Mesendoderm (in vitro differentiated cells): ENCODE measurements around the gene HCN3.

Experiments used
- DNase-seq: peaks from one replicate; pipeline ENCODE4 v3.0.0; 2013
- H2AK5ac ChIP-seq: 2 replicates; pipeline ENCODE4 v1.6.1; 2013; ENCODE audit warnings: low read length, inconsistent platforms
- H2BK120ac ChIP-seq: 2 replicates; pipeline ENCODE4 v1.6.1; 2013; ENCODE audit warnings: low read depth, mild to moderate bottlenecking, low read length, moderate library complexity, mixed read lengths
- H2BK15ac ChIP-seq: replicated peaks from 2 replicates; pipeline ENCODE4 v1.6.1; 2013; ENCODE audit warnings: low read depth, mild to moderate bottlenecking, moderate library complexity
- H2BK5ac ChIP-seq: 2 replicates; pipeline ENCODE4 v1.6.1; 2013; ENCODE audit warnings: low read length, inconsistent platforms
- H3K18ac ChIP-seq: 2 replicates; pipeline ENCODE4 v1.6.1; 2013; ENCODE audit warnings: mild to moderate bottlenecking, low read length, mixed read lengths
- H3K23ac ChIP-seq: one replicate; pipeline ENCODE4 v1.6.1; 2013; ENCODE audit warnings: low read length
- H3K27ac ChIP-seq: 2 replicates; pipeline ENCODE4 v1.5.1; 2013; ENCODE audit warnings: low read depth, mild to moderate bottlenecking, inconsistent platforms, low read length, moderate library complexity
- H3K27me3 ChIP-seq: 2 replicates; pipeline ENCODE4 v1.6.1; 2013; ENCODE audit warnings: low read length, control low read depth, mild to moderate bottlenecking, inconsistent platforms; ENCODE audit not compliant: insufficient read depth, poor library complexity
- H3K36me3 ChIP-seq: 2 replicates; pipeline ENCODE4 v1.6.1; 2013; ENCODE audit warnings: low read length, inconsistent platforms; ENCODE audit not compliant: control insufficient read depth, insufficient read depth
- H3K4ac ChIP-seq: one replicate; pipeline ENCODE4 v1.6.1; 2013; ENCODE audit warnings: low read depth, mild to moderate bottlenecking, low read length, moderate library complexity
- H3K4me1 ChIP-seq: 2 replicates; pipeline ENCODE4 v1.6.1; 2013; ENCODE audit warnings: low read depth, low read length, inconsistent platforms; ENCODE audit not compliant: control insufficient read depth
- H3K4me2 ChIP-seq: 2 replicates; pipeline ENCODE4 v1.6.1; 2013; ENCODE audit warnings: low read length
- H3K4me3 ChIP-seq: 2 replicates; pipeline ENCODE4 v1.5.1; 2013; ENCODE audit warnings: mild to moderate bottlenecking, low read length
- H3K56ac ChIP-seq: one replicate; pipeline ENCODE4 v1.6.1; 2013; ENCODE audit warnings: low read length
- H3K79me1 ChIP-seq: 2 replicates; pipeline ENCODE4 v1.6.1; 2013; ENCODE audit warnings: low read length, inconsistent platforms
- H3K79me2 ChIP-seq: 2 replicates; pipeline ENCODE4 v1.6.1; 2013; ENCODE audit warnings: mild to moderate bottlenecking, low read length; ENCODE audit not compliant: control insufficient read depth, insufficient read depth
- H3K9ac ChIP-seq: 2 replicates; pipeline ENCODE4 v1.6.1; 2013; ENCODE audit warnings: low read length, inconsistent platforms
- H4K5ac ChIP-seq: one replicate; pipeline ENCODE4 v1.6.1; 2013; ENCODE audit warnings: low read length
- H4K8ac ChIP-seq: one replicate; pipeline ENCODE4 v1.6.1; 2013; ENCODE audit warnings: low read depth, mild to moderate bottlenecking, control low read depth, low read length, moderate library complexity
- WGBS: extraction: QIAGEN DNeasy Blood & Tissue Kit; methylation state at CpG from one replicate; pipeline ENCODE4 v1.1.7; 2013; ENCODE audit warnings: low lambda C conversion rate, missing lambda C conversion rate; ENCODE audit not compliant: insufficient coverage; ENCODE audit errors: extremely low coverage; 5-methylcytosine and 5-hydroxymethylcytosine counted together

HCN3 gene

GRCh38 chr1:155261852-155262673 is 15.2 kb upstream of the HCN3 start, which contains the start of gene SCAMP3:
Gene SCAMP3, minus strand, starts transcription at chr1:155262360. Its CDS starts 209 bp downstream, at chr1:155262151.
- Histone ChIP-seq H2BK5ac (peak within 1 kb of the TSS; percentile 39), H3K4me3 (peak within 1 kb of the TSS; percentile 90), H3K18ac (no peak within 1 kb of the TSS), H2AK5ac (peak within 1 kb of the TSS; percentile 4), H3K79me2 (peaks cover 4% of the 10 kb centered on the region), H4K5ac (no peak within 1 kb of the TSS), H3K36me3 (peaks cover 15% of the 10 kb centered on the region), H3K56ac (peak within 1 kb of the TSS; percentile 98), H3K9ac (peak within 1 kb of the TSS; percentile 98), H3K79me1 (peaks cover 5% of the 10 kb centered on the region), H3K23ac (no peak within 1 kb of the TSS), H3K4me2 (peak within 1 kb of the TSS; percentile 73), H4K8ac (no peak within 1 kb of the TSS), H3K4ac (no peak within 1 kb of the TSS), H2BK120ac (no peak within 1 kb of the TSS), H3K27me3 (no peaks in the 10 kb centered on the region), H3K4me1 (peaks cover 3% of the 10 kb centered on the region), H2BK15ac (no peak within 1 kb of the TSS), H3K27ac (peak within 1 kb of the TSS; percentile 88)
- no CpG with 5 or more reads among the region's 47 CpGs for WGBS
- DNase-seq, result peak; percentile 99

- Histone ChIP-seq H3K4ac (no peak overlapping the region), H4K8ac (no peak overlapping the region), H2BK15ac (no peak overlapping the region), H2BK120ac (no peak overlapping the region), H2BK5ac (no peak overlapping the region), H3K4me3 (no peak overlapping the region), H3K18ac (no peak overlapping the region), H2AK5ac (no peak overlapping the region), H3K36me3 (peaks cover 21% of the 10 kb centered on the region), H3K4me2 (no peak overlapping the region), H3K27me3 (no peaks in the 10 kb centered on the region), H4K5ac (no peak overlapping the region), H3K27ac (no peak overlapping the region), H3K56ac (no peak overlapping the region), H3K9ac (no peak overlapping the region), H3K79me1 (peaks cover 9% of the 10 kb centered on the region), H3K23ac (no peak overlapping the region), H3K4me1 (peaks cover 3% of the 10 kb centered on the region), H3K79me2 (peaks cover 4% of the 10 kb centered on the region)
- DNase-seq, result no peak
- WGBS, result no CpG with 5 or more reads among the region's 11 CpGs
Observed at GRCh38 chr1:155263067-155263466, 14.2 kb upstream of the HCN3 start.

- Histone ChIP-seq H2BK5ac (no peak overlapping the region), H2AK5ac (no peak overlapping the region), H3K9ac (no peak overlapping the region), H3K79me2 (peaks cover 9% of the 10 kb centered on the region), H3K36me3 (peaks cover 40% of the 10 kb centered on the region), H2BK120ac (no peak overlapping the region), H4K5ac (no peak overlapping the region), H3K4me3 (no peak overlapping the region), H4K8ac (no peak overlapping the region), H3K27me3 (no peaks in the 10 kb centered on the region), H3K27ac (no peak overlapping the region), H3K4ac (no peak overlapping the region), H3K79me1 (peaks cover 16% of the 10 kb centered on the region), H3K4me1 (no peaks in the 10 kb centered on the region), H3K56ac (no peak overlapping the region), H3K18ac (no peak overlapping the region), H3K23ac (no peak overlapping the region), H3K4me2 (no peak overlapping the region), H2BK15ac (no peak overlapping the region)
- DNase-seq, result no peak
- no CpG with 5 or more reads among the region's 6 CpGs for WGBS
Observed at GRCh38 chr1:155266553-155266952, 10.7 kb upstream of the HCN3 start.

GRCh38 chr1:155267373-155267772 is 9.9 kb upstream of the HCN3 start:
- H3K23ac ChIP-seq, result no peak overlapping the region
- no peak overlapping the region for H3K4me3 ChIP-seq
- no peak overlapping the region for H3K4ac ChIP-seq
- WGBS, result no CpG with 5 or more reads among the region's 2 CpGs
- DNase-seq, result no peak
- no peak overlapping the region for H3K27ac ChIP-seq
- no peak overlapping the region for H2BK5ac ChIP-seq
- H3K18ac ChIP-seq, result no peak overlapping the region
- H2BK120ac ChIP-seq, result no peak overlapping the region
- peaks cover 16% of the 10 kb centered on the region for H3K79me2 ChIP-seq
- H3K56ac ChIP-seq, result no peak overlapping the region
- no peak overlapping the region for H4K5ac ChIP-seq
- peaks cover 2% of the 10 kb centered on the region for H3K4me1 ChIP-seq
- no peaks in the 10 kb centered on the region for H3K27me3 ChIP-seq
- H4K8ac ChIP-seq, result no peak overlapping the region
- H3K79me1 ChIP-seq, result peaks cover 19% of the 10 kb centered on the region
- no peak overlapping the region for H2AK5ac ChIP-seq
- H3K9ac ChIP-seq, result no peak overlapping the region
- peaks cover 40% of the 10 kb centered on the region for H3K36me3 ChIP-seq
- no peak overlapping the region for H2BK15ac ChIP-seq
- no peak overlapping the region for H3K4me2 ChIP-seq

- Histone ChIP-seq H3K9ac (no peak overlapping the region), H3K4me2 (no peak overlapping the region), H3K18ac (no peak overlapping the region), H3K36me3 (peaks cover 40% of the 10 kb centered on the region), H3K79me2 (peaks cover 22% of the 10 kb centered on the region), H3K4me1 (peaks cover 2% of the 10 kb centered on the region), H3K4me3 (no peak overlapping the region), H2BK120ac (no peak overlapping the region), H4K8ac (no peak overlapping the region), H2AK5ac (no peak overlapping the region), H3K23ac (no peak overlapping the region), H3K56ac (no peak overlapping the region), H3K27me3 (no peaks in the 10 kb centered on the region), H2BK5ac (no peak overlapping the region), H4K5ac (no peak overlapping the region), H3K27ac (no peak overlapping the region), H2BK15ac (no peak overlapping the region), H3K4ac (no peak overlapping the region), H3K79me1 (peaks cover 22% of the 10 kb centered on the region)
- WGBS, result no CpG with 5 or more reads among the region's 21 CpGs
- DNase-seq, result no peak
Observed at GRCh38 chr1:155268630-155269029, 8.6 kb upstream of the HCN3 start.
